ENCODE data around the gene ST8SIA5. TPM values are rescaled to one million over a fixed set of nuclear protein-coding genes. Genes with fewer than 3 reads are reported as not detected.

The ST8SIA5 gene
- total RNA-seq, 1 experiment from 2014 or later, result 5.4 TPM

DNA sequence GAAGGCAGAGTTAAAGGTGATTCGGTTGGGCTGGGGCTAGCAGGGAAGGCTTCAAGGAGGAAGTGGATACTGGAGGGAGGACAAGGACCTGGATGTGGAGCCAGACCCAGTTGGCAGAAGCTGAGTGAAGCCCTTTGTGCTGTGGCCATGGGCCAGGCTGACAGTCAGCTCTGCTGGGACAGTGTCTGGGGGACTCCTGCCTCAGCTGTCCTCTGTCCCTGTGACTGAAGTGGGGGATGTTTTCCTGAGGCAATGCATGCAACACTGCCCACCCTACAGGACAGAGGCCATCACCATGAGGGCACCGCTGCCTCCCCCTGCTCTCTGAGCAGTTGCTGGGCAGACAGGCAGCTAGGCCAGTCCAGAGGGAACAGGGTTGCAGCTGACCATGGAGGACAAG, 40.0 kb downstream of the ST8SIA5 start (continued):
- TF ChIP-seq, protein P1, sequence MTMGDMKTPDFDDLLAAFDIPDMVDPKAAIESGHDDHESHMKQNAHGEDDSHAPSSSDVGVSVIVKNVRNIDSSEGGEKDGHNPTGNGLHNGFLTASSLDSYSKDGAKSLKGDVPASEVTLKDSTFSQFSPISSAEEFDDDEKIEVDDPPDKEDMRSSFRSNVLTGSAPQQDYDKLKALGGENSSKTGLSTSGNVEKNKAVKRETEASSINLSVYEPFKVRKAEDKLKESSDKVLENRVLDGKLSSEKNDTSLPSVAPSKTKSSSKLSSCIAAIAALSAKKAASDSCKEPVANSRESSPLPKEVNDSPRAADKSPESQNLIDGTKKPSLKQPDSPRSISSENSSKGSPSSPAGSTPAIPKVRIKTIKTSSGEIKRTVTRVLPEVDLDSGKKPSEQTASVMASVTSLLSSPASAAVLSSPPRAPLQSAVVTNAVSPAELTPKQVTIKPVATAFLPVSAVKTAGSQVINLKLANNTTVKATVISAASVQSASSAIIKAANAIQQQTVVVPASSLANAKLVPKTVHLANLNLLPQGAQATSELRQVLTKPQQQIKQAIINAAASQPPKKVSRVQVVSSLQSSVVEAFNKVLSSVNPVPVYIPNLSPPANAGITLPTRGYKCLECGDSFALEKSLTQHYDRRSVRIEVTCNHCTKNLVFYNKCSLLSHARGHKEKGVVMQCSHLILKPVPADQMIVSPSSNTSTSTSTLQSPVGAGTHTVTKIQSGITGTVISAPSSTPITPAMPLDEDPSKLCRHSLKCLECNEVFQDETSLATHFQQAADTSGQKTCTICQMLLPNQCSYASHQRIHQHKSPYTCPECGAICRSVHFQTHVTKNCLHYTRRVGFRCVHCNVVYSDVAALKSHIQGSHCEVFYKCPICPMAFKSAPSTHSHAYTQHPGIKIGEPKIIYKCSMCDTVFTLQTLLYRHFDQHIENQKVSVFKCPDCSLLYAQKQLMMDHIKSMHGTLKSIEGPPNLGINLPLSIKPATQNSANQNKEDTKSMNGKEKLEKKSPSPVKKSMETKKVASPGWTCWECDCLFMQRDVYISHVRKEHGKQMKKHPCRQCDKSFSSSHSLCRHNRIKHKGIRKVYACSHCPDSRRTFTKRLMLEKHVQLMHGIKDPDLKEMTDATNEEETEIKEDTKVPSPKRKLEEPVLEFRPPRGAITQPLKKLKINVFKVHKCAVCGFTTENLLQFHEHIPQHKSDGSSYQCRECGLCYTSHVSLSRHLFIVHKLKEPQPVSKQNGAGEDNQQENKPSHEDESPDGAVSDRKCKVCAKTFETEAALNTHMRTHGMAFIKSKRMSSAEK (CRISPR knock-in tag; IDR thresholded peaks at IDR 0.05; ENCODE audit: borderline replicate concordance), result no peak
- TF ChIP-seq CREB1 (CRISPR knock-in tag; IDR thresholded peaks at IDR 0.05), result no peak
- TF ChIP-seq CBFB (CRISPR knock-in tag; IDR thresholded peaks at IDR 0.05; ENCODE audit: low read depth), result no peak
- no peak for TF ChIP-seq E2F1 (CRISPR knock-in tag; IDR thresholded peaks at IDR 0.05)
- TF ChIP-seq FOXJ3 (CRISPR knock-in tag; IDR thresholded peaks at IDR 0.05; ENCODE audit: borderline replicate concordance), result no peak
- no peak for TF ChIP-seq OVOL2 (CRISPR knock-in tag; IDR thresholded peaks at IDR 0.05; ENCODE audit: borderline replicate concordance)
- TF ChIP-seq, protein P2, sequence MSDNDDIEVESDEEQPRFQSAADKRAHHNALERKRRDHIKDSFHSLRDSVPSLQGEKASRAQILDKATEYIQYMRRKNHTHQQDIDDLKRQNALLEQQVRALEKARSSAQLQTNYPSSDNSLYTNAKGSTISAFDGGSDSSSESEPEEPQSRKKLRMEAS (CRISPR knock-in tag; IDR thresholded peaks at IDR 0.05), result no peak
- no peak for TF ChIP-seq ZNF138 (CRISPR knock-in tag; conservative IDR thresholded peaks at IDR 0.05)
- TF ChIP-seq CTCF (IDR thresholded peaks at IDR 0.05), result no peak

DNA sequence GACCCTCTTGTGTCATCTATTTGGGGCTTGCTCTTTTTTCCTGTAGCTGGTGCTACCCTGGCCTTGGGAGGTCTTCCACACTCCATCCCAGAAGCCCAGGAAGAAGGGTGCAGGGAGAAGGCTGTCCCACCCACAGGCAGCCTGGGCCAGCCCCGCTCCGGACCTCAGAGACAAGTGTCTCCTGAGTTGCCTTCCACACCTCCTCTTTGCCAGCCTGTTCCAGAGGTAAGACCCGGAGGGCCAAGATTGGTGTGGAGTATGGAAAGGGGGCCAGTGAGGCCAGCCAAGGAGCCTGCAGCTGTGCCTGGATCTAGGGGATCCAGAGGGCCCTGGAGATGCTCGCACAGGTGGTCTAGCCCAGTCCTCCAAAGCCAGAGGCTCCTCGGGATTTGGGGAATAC, 40.5 kb downstream of the ST8SIA5 start:
- Mint-ChIP-seq H3K4me1 (peaks cover 18% of the 10 kb centered on the region), H3K4me3 (no peak overlapping the region), H3K36me3 (no peaks in the 10 kb centered on the region), H3K27me3 (ENCODE audit: low read depth) (no peaks in the 10 kb centered on the region), H3K27ac (no peak overlapping the region), H3K9me3 (no peaks in the 10 kb centered on the region)
- CTCF ChIA-PET, result interaction anchor here (1.8 to 1.9 kb wide), 2 partner anchors 10 to 58 kb away, joined by 7 to 10 read pairs; no protein-coding TSS in a partner anchor
- POLR2A ChIA-PET, result no interaction called here
- no peak for DNase-seq (ENCODE audit: low spot score)
- no peak for TF ChIP-seq MLX (CRISPR knock-in tag; IDR thresholded peaks at IDR 0.05)
- no peak for TF ChIP-seq STAT6 (CRISPR knock-in tag; conservative IDR thresholded peaks at IDR 0.05; ENCODE audit: low read depth)
- no peak for TF ChIP-seq JUN (CRISPR knock-in tag; IDR thresholded peaks at IDR 0.05)
- no peak for TF ChIP-seq ATF2 (CRISPR knock-in tag; IDR thresholded peaks at IDR 0.05; ENCODE audit: borderline replicate concordance, low read depth)
- no peak for TF ChIP-seq AFF4 (CRISPR knock-in tag; IDR thresholded peaks at IDR 0.05; ENCODE audit: borderline replicate concordance)
- no peak for TF ChIP-seq KAT7 (CRISPR knock-in tag; IDR thresholded peaks at IDR 0.05; ENCODE audit: borderline replicate concordance)
- TF ChIP-seq CREM (CRISPR knock-in tag; IDR thresholded peaks at IDR 0.05), result no peak
- no peak for TF ChIP-seq NFATC4 (CRISPR knock-in tag; IDR thresholded peaks at IDR 0.05)
- no peak for ATAC-seq
